ENCODE data around the gene FAM227A.
A peak's percentile ranks its signal among the peaks of the same experiment; 100 is the strongest.

FAM227A gene

GRCh38 chr22:38656256-38657044, at the start of gene FAM227A, which contains the start of gene CBY1:
FAM227A (minus strand) TSS chr22:38656392; CDS start chr22:38650168, 6,224 bp downstream.
CBY1 (plus strand) TSS chr22:38656638; CDS start chr22:38668055, 11,417 bp downstream.
- DNase-seq, result peak; percentile 80

GRCh38 chr22:38705235-38706100, 49.3 kb upstream of the FAM227A start, which contains the start of gene GTPBP1:
GTPBP1 (plus strand) TSS chr22:38705944; CDS start chr22:38705956, 12 bp downstream.
- DNase-seq, result peak; percentile 100

GRCh38 chr22:38704654-38705234, 48.6 kb upstream of the FAM227A start:
- no peak for DNase-seq

GRCh38 chr22:38700789-38701628, 44.8 kb upstream of the FAM227A start, which contains the start of gene JOSD1:
JOSD1 (minus strand) TSS chr22:38700943; CDS start chr22:38699987, 956 bp downstream.
- DNase-seq, result peak; percentile 78

GRCh38 chr22:38700270-38700788, 44.1 kb upstream of the FAM227A start:
- DNase-seq, result no peak

- no peak for DNase-seq
These were observed 43.6 kb upstream of the FAM227A start for GRCh38 chr22:38699784-38700183.

GRCh38 chr22:38699143-38699542, 43.0 kb upstream of the FAM227A start:
- DNase-seq, result no peak

GRCh38 chr22:38698407-38699094, 42.4 kb upstream of the FAM227A start:
- DNase-seq, result no peak

GRCh38 chr22:38697425-38698089, 41.4 kb upstream of the FAM227A start:
- DNase-seq, result no peak

- DNase-seq, result peak; percentile 56
These were observed 40.6 kb upstream of the FAM227A start for GRCh38 chr22:38696606-38697424.

- DNase-seq, result no peak
These were observed 38.7 kb upstream of the FAM227A start for GRCh38 chr22:38694940-38695339.

GRCh38 chr22:38694049-38694448, 37.9 kb upstream of the FAM227A start:
- DNase-seq, result no peak

- no peak for DNase-seq
These were observed 33.5 kb upstream of the FAM227A start for GRCh38 chr22:38689651-38690050.

- DNase-seq, result no peak
These were observed 29.6 kb upstream of the FAM227A start for GRCh38 chr22:38685761-38686160.

GRCh38 chr22:38684895-38685294, 28.7 kb upstream of the FAM227A start:
- DNase-seq, result no peak

GRCh38 chr22:38681582-38682335, 25.6 kb upstream of the FAM227A start, which contains the start of gene TOMM22:
TOMM22 (plus strand) TSS chr22:38681957; CDS start chr22:38681979, 22 bp downstream.
- DNase-seq, result peak; percentile 79

GRCh38 chr22:38675833-38676232, 19.6 kb upstream of the FAM227A start:
- no peak for DNase-seq

GRCh38 chr22:38674888-38675287, 18.7 kb upstream of the FAM227A start:
- no peak for DNase-seq
